Naive B cell (primary cell): ENCODE results near the gene STK17B. TPM values are rescaled to one million over a fixed set of nuclear protein-coding genes. Genes with fewer than 3 reads are reported as not detected.

Experiments
- ATAC-seq, 2 donors: fragments of 150-1000 bp; cut with Tn5 transposase; 2 replicates each; pipeline ENCODE4 v1.10.0; 2021; ENCODE audit warnings: low read depth in 2 of 2, mild to moderate bottlenecking in 2 of 2, moderate library complexity in 2 of 2
- DNase-seq: peaks from one replicate; pipeline ENCODE4 v3.0.0; 2022
- H3K27ac Mint-ChIP-seq, 6 donors: one replicate each; pipeline ENCODE4 v1.8.0; 2020 to 2022; ENCODE audit warnings: mild to moderate bottlenecking in 6 of 6, mixed read lengths in 6 of 6, moderate library complexity in 5 of 6, inconsistent platforms in 2 of 6
- H3K27me3 Mint-ChIP-seq, 3 donors: one replicate each; pipeline ENCODE4 v1.8.0; 2021 to 2022; ENCODE audit warnings: mixed read lengths in 3 of 3, mild to moderate bottlenecking in 1 of 3
- H3K36me3 Mint-ChIP-seq, 2 donors: one replicate each; pipeline ENCODE4 v1.8.0; 2020 to 2022; ENCODE audit warnings: mixed read lengths in 2 of 2, inconsistent platforms in 1 of 2, mild to moderate bottlenecking in 1 of 2
- H3K4me1 Mint-ChIP-seq, 3 donors: one replicate each; pipeline ENCODE4 v1.8.0; 2020 to 2022; ENCODE audit warnings: mixed read lengths in 3 of 3, inconsistent platforms in 1 of 3, mild to moderate bottlenecking in 1 of 3, moderate library complexity in 1 of 3
- H3K4me3 Mint-ChIP-seq, 8 donors: one replicate each; pipeline ENCODE4 v1.8.0; 2020 to 2022; ENCODE audit warnings: mild to moderate bottlenecking in 8 of 8, mixed read lengths in 8 of 8, moderate library complexity in 8 of 8, inconsistent platforms in 2 of 8
- H3K9me3 Mint-ChIP-seq, 7 donors: one replicate each; pipeline ENCODE4 v1.8.0; 2020 to 2022; ENCODE audit warnings: mixed read lengths in 7 of 7, mild to moderate bottlenecking in 5 of 7, inconsistent platforms in 2 of 7, moderate library complexity in 1 of 7
- polyA plus RNA-seq, 6 donors: library from polyadenylated mRNA; unstranded; fragments of 300-500 nt; fragmentation: Illumina TruSeq; gene quantifications; one replicate each; pipeline ENCODE4 v1.2.3, GENCODE V29; 2021; ENCODE audit warnings: low read depth in 6 of 6

Gene STK17B
- polyA plus RNA-seq = 100 to 1,000 TPM in 5 of 6 donors, 10 to 100 TPM in 1; 90.2 to 162 (median 118) TPM

DNA sequence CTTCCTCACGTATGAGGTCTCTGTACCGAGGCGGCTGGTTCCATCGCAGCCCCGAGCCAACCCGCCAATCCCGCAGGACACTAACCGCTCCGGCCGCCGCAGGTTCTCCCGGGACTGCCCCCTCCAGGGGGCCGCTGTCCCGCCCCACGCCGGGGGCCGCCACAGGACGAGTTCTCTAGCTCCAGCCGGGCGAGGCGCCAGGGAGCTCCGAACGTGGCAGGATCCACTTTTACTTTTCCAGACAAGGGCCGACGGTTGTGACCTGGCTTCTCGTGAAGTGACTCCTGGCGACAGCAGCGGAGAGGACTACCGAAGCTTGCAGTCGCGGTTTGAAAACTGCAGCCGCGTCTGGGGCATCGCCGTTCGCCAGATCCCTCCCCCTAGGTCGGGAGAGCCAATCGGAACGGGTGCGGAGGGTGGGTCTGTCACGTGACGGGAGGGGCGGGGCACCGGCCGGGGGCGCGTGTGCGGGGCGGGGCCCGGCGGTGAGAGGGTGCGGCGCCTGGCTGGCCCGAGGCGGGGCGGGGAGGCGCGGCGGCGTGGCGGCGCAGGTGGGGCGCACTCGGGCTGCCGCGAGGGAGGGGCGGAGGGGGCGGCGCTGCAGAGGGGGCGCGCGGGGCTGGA is at the start of gene STK17B:
STK17B (minus strand) TSS at position 331 of the 624 bp plus-strand sequence. CDS start 8,195 bp downstream, outside the sequence.
- Mint-ChIP-seq H3K4me1 (peaks cover 41 to 50% (median 47%) of the 10 kb centered on the region in 3 donors), H3K27me3 (no peaks in the 10 kb centered on the region), H3K27ac (peak within 1 kb of the TSS; percentile 93 to 100 (median 100)), H3K9me3 (no peaks in the 10 kb centered on the region), H3K36me3 (peaks cover 10 to 15% of the 10 kb centered on the region in 2 donors), H3K4me3 (peak within 1 kb of the TSS; percentile 94 to 99 (median 98))
- DNase-seq = peak; percentile 94
- peak; percentile 58 for ATAC-seq

GRCh38 chr2:196220671-196221070 is 49.3 kb upstream of the STK17B start:
- H3K4me1 Mint-ChIP-seq = peaks cover 37 to 57% (median 55%) of the 10 kb centered on the region in 3 donors
- ATAC-seq = peak; percentile 18 to 43
- H3K4me3 Mint-ChIP-seq = no peak overlapping the region

DNA sequence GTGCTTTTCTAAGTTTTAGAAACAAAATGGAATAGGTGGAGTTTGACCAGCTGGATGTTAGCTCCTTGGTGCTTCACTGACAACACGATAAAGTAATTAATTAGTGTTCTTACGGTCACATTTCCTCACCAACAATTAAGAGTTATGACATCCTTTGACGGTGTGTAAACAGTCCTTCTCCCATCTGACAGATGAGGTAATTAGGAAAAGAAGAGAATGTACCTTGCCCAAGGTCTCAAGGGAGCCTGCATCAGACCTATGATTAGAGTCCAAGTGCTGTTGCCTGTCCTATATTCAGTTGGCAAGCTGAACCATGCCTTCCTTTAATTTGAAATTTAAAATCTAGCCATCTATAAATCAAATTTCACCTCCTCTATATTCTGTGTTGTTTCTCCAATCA is 48.3 kb upstream of the STK17B start:
- Mint-ChIP-seq H3K27ac (peak overlapping the region in 3 of 6 donors; percentile 42 to 76 (median 54)), H3K27me3 (no peaks in the 10 kb centered on the region), H3K36me3 (no peaks in the 10 kb centered on the region), H3K9me3 (no peaks in the 10 kb centered on the region), H3K4me3 (no peak overlapping the region), H3K4me1 (peaks cover 30 to 55% (median 45%) of the 10 kb centered on the region in 3 donors)
- DNase-seq = no peak
- no peak for ATAC-seq

More at GRCh38 chr2:196220671-196221070, 49.3 kb upstream of the STK17B start:
- no peak for DNase-seq
- Mint-ChIP-seq H3K9me3 (no peaks in the 10 kb centered on the region), H3K27me3 (no peaks in the 10 kb centered on the region), H3K27ac (peak overlapping the region in 5 of 6 donors; percentile 6 to 83 (median 38)), H3K36me3 (no peaks in the 10 kb centered on the region)

GRCh38 chr2:196218106-196218505 is 46.7 kb upstream of the STK17B start:
- DNase-seq = no peak
- peak; percentile 32 to 39 for ATAC-seq
- no peaks in the 10 kb centered on the region for H3K36me3 Mint-ChIP-seq
- H3K9me3 Mint-ChIP-seq = no peaks in the 10 kb centered on the region
- no peaks in the 10 kb centered on the region for H3K27me3 Mint-ChIP-seq
- H3K4me1 Mint-ChIP-seq = peaks cover 22 to 57% (median 42%) of the 10 kb centered on the region in 3 donors
- peak overlapping the region in 5 of 6 donors; percentile 5 to 81 (median 42) for H3K27ac Mint-ChIP-seq
- peak overlapping the region in 1 of 8 donors; percentile 74 for H3K4me3 Mint-ChIP-seq

- Mint-ChIP-seq H3K27me3 (no peaks in the 10 kb centered on the region), H3K4me3 (no peak overlapping the region), H3K36me3 (no peaks in the 10 kb centered on the region), H3K27ac (peak overlapping the region in 2 of 6 donors; percentile 37 to 69), H3K4me1 (peaks cover 30 to 67% (median 50%) of the 10 kb centered on the region in 3 donors), H3K9me3 (peaks cover 0 to 2% (median 0%) of the 10 kb centered on the region in 7 donors)
- DNase-seq (no peak), ATAC-seq (no peak)
Observed at GRCh38 chr2:196217116-196217515, 45.7 kb upstream of the STK17B start.

GRCh38 chr2:196215376-196215775 is 44.0 kb upstream of the STK17B start:
- Mint-ChIP-seq H3K27ac (peak overlapping the region in 1 of 6 donors; percentile 37), H3K4me3 (no peak overlapping the region), H3K36me3 (no peaks in the 10 kb centered on the region), H3K9me3 (peaks cover 0 to 4% (median 0%) of the 10 kb centered on the region in 7 donors), H3K27me3 (no peaks in the 10 kb centered on the region), H3K4me1 (peaks cover 34 to 74% (median 57%) of the 10 kb centered on the region in 3 donors)
- ATAC-seq = no peak
- no peak for DNase-seq

DNA sequence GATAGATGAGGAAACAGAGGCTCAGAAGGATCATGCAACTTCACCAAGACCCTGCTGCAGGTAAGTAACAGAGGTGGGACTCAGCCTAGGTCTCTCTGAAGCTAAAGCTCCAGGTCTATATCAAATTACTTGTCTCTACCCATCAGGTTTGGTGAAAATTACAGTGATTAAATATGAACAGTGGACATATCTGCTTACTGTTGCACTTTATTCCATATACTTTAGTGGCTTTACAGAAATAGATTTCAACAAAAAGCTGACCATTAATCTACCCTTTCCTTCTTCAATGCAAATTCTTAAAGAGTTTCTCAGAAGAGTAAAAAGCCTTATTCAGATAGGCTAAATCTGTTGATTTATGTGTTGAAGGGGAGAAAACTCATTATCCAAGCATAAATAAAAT is 42.8 kb upstream of the STK17B start:
- ATAC-seq = no peak
- Mint-ChIP-seq H3K4me1 (peaks cover 43 to 83% (median 67%) of the 10 kb centered on the region in 3 donors), H3K4me3 (no peak overlapping the region)

DNA sequence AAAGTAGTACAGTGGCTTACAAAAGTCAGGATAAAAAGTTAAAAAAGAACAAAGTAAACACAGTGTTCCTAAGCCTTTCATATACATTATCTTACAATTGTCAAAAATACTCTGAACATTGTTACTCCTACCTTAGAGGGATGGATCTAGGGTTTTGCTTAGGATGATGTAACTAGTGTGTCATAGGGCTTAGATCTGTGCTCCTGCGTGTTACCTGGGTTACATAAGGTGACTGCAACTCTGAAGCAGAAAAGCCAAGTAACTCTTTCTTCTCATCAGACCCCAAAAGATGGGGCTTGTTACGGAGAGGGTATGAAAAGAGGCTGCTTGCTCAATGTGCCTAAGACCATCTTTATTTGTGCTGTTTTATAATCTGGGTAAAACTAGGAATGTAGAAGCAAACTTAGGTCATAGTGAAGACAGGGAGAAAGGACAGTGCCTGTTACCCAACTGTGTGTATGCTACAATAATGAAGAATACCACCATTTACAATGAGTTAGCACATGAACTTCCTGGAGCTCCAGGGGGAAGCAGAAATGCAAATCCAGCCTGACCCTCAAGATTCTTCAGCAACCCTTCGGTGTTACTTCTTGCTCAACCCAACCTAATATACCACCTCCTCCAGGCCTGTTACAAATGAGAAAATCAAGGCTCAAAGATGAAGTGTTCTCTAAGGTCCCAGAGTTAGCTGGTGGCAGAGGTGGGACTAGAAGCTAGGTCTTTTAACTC is 42.0 kb upstream of the STK17B start:
- H3K9me3 Mint-ChIP-seq = peaks cover 0 to 4% (median 0%) of the 10 kb centered on the region in 7 donors
- ATAC-seq = no peak
- peak overlapping the region in 1 of 8 donors; percentile 28 for H3K4me3 Mint-ChIP-seq
- H3K36me3 Mint-ChIP-seq = no peaks in the 10 kb centered on the region
- H3K4me1 Mint-ChIP-seq = peaks cover 48 to 86% (median 75%) of the 10 kb centered on the region in 3 donors
- peak overlapping the region; percentile 83 to 100 (median 98) for H3K27ac Mint-ChIP-seq
- DNase-seq = no peak
- H3K27me3 Mint-ChIP-seq = no peaks in the 10 kb centered on the region

More for the DNA sequence above, 42.8 kb upstream of the STK17B start:
- Mint-ChIP-seq H3K36me3 (no peaks in the 10 kb centered on the region), H3K27ac (peak overlapping the region in 4 of 6 donors; percentile 63 to 97 (median 84)), H3K27me3 (no peaks in the 10 kb centered on the region), H3K9me3 (peaks cover 0 to 4% (median 0%) of the 10 kb centered on the region in 7 donors)
- no peak for DNase-seq

DNA sequence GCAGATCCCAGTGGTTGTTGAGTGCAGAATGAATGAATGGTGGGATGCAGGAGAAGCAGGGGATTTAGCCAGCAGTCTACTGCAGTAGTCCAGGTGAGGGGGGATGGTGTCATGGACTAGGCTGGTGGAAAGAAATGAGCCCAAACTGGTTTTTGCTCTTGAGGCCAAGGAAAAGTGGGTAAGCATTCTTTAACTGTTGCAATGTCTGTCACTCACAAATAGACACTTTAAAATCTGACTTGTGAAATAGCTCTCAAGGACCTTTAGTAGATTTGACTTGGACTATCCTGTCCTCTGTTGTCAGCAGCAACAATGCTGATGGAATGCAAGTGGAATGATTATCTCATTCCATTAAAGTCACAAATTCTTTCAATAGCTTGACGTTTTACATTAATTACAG is 37.5 kb upstream of the STK17B start:
- Mint-ChIP-seq H3K4me1 (peaks cover 53 to 66% (median 65%) of the 10 kb centered on the region in 3 donors), H3K4me3 (peak overlapping the region in 4 of 8 donors; percentile 13 to 85 (median 38)), H3K9me3 (peaks cover 0 to 4% (median 2%) of the 10 kb centered on the region in 7 donors), H3K36me3 (no peaks in the 10 kb centered on the region), H3K27ac (peak overlapping the region; percentile 68 to 97 (median 94)), H3K27me3 (no peaks in the 10 kb centered on the region)
- DNase-seq = no peak
- ATAC-seq = no peak

DNA sequence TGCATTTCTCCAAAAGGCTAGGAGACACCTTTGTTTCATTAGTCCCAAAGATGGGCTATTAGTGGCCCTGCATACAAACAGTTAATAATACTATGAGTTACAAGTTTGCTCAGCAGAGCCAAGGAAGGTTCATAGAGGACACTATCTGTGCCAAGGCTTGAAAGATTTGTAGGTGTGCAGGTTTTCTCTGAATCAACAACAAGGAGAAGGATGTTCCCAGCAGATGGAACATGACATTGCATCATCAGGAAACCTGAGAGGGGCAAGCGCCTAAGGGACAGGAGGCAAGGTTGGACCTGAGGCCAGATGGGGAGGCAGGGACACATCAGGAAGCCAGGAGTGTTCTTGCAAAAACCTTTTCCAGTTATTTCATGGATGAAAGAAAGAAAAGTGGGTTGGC is 35.4 kb upstream of the STK17B start:
- Mint-ChIP-seq H3K4me1 (peaks cover 36 to 47% (median 46%) of the 10 kb centered on the region in 3 donors), H3K27me3 (no peaks in the 10 kb centered on the region)

GRCh38 chr2:196205881-196206435 is 34.6 kb upstream of the STK17B start:
- H3K4me3 Mint-ChIP-seq = no peak overlapping the region

More for the DNA sequence above, 35.4 kb upstream of the STK17B start:
- H3K4me3 Mint-ChIP-seq = no peak overlapping the region
- no peak for DNase-seq
- H3K27ac Mint-ChIP-seq = peak overlapping the region in 5 of 6 donors; percentile 54 to 97 (median 84)
- no peaks in the 10 kb centered on the region for H3K36me3 Mint-ChIP-seq
- no peak for ATAC-seq
- H3K9me3 Mint-ChIP-seq = peaks cover 0 to 4% (median 0%) of the 10 kb centered on the region in 7 donors

DNA sequence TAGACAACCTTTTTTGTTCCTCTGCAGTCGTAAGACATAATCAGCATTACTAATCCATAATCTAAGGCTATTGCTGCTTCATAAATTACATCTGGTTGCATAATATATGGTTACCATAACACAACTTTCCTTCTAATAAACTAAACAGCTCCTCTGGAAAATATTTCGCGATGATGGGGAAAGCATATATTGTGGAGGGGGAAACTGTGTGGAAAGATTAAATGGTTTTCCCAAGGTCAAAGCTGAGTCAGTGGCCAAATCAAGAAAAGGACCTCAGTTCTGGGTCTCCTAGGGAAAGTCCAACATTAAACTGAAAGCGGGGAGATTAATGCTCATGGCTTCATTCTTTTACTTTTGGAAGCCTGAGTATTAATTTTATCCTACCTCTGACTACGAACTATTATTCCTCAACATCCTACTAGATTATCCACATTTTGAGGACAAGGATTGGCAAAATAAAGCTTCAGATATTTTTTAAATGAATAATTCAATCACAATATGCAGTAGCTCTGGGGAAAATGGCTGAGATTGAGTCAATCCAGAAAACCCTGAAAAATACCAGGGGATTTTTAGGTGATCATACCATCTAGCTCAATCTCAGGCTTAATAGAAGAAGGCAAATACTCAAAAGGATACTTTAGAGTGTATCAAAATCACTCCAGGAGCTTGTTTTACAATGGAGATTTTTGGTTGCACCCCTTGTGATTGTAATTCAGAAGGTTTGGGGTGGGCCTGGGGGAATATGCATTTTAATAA is 33.8 kb upstream of the STK17B start:
- no peaks in the 10 kb centered on the region for H3K36me3 Mint-ChIP-seq
- H3K27ac Mint-ChIP-seq = peak overlapping the region in 2 of 6 donors; percentile 30 to 44
- H3K4me1 Mint-ChIP-seq = peaks cover 29 to 43% (median 38%) of the 10 kb centered on the region in 3 donors
- no peak overlapping the region for H3K4me3 Mint-ChIP-seq
- DNase-seq (no peak), ATAC-seq (no peak)
- peaks cover 0 to 4% (median 0%) of the 10 kb centered on the region in 7 donors for H3K9me3 Mint-ChIP-seq
- H3K27me3 Mint-ChIP-seq = no peaks in the 10 kb centered on the region

More at GRCh38 chr2:196205881-196206435, 34.6 kb upstream of the STK17B start:
- Mint-ChIP-seq H3K27ac (peak overlapping the region in 4 of 6 donors; percentile 30 to 97 (median 58)), H3K27me3 (no peaks in the 10 kb centered on the region), H3K4me1 (peaks cover 28 to 46% (median 41%) of the 10 kb centered on the region in 3 donors), H3K9me3 (peaks cover 0 to 4% (median 0%) of the 10 kb centered on the region in 7 donors), H3K36me3 (no peaks in the 10 kb centered on the region)
- ATAC-seq (no peak), DNase-seq (no peak)
